Renal cortical epithelial cell (primary cell): ENCODE measurements around the gene PKP3. TPM values are rescaled to one million over a fixed set of nuclear protein-coding genes. Genes with fewer than 3 reads are reported as not detected.
"Not testable (repeated sequence)": the region's sequence is repeated elsewhere in the genome, so short reads cannot be mapped to it uniquely, and the experiment has no call there.

Experiments used
- DNase-seq: peaks from one replicate; pipeline ENCODE4 v3.0.0-alpha.2; 2011; ENCODE audit warnings: low read depth
- total RNA-seq: library from RNA; depleted of rRNA; stranded (reverse); fragments of >200 nt; gene quantifications from 2 replicates; pipeline ENCODE4 v1.2.3, GENCODE V29; 2014

The PKP3 gene
- total RNA-seq, 1 donor from 2014 or later: 1.7 TPM

- no peak for DNase-seq
Measured at GRCh38 chr11:377174-377865, 16.7 kb upstream of the PKP3 start.

- no peak for DNase-seq
Measured at GRCh38 chr11:377883-378500, 16.0 kb upstream of the PKP3 start.

GRCh38 chr11:379205-380094 is 14.6 kb upstream of the PKP3 start:
- no peak for DNase-seq

GRCh38 chr11:380095-380480 is 13.9 kb upstream of the PKP3 start:
- no peak for DNase-seq

- DNase-seq: no peak
Measured at GRCh38 chr11:380491-380890, 13.5 kb upstream of the PKP3 start.

- DNase-seq: no peak
Measured at GRCh38 chr11:380996-381395, 13.0 kb upstream of the PKP3 start.

GRCh38 chr11:381501-382072 is 12.4 kb upstream of the PKP3 start:
- no peak for DNase-seq

GRCh38 chr11:382081-382629 is 11.9 kb upstream of the PKP3 start:
- DNase-seq: no peak

GRCh38 chr11:383431-383830 is 10.6 kb upstream of the PKP3 start:
- DNase-seq: no peak

GRCh38 chr11:384511-384910 is 9.5 kb upstream of the PKP3 start:
- no peak for DNase-seq

GRCh38 chr11:385594-386351 is 8.2 kb upstream of the PKP3 start:
- DNase-seq: no peak

- DNase-seq: no peak
Measured at GRCh38 chr11:386483-386882, 7.5 kb upstream of the PKP3 start.

- DNase-seq: no peak
Measured at GRCh38 chr11:387193-387793, 6.7 kb upstream of the PKP3 start.

GRCh38 chr11:389369-389768 is 4.6 kb upstream of the PKP3 start:
- DNase-seq: not testable (repeated sequence)

- no peak for DNase-seq
Measured at GRCh38 chr11:390175-390574, 3.8 kb upstream of the PKP3 start.

GRCh38 chr11:391117-392017 is 2.6 kb upstream of the PKP3 start:
- no peak for DNase-seq

GRCh38 chr11:392102-392777 is 1.8 kb upstream of the PKP3 start:
- no peak for DNase-seq

- DNase-seq: peak; percentile 65
Measured at GRCh38 chr11:393219-394033, 583 bp upstream of the PKP3 start.
